Progenitor cell of endocrine pancreas (in vitro differentiated cells): Measurements from ENCODE around the gene PARG. TPM values are rescaled to one million over a fixed set of nuclear protein-coding genes. Genes with fewer than 3 reads are reported as not detected.
A peak's percentile ranks its signal among the peaks of the same experiment; 100 is the strongest.

Experiments used
- DNase-seq: peaks from one replicate; pipeline ENCODE4 v3.0.0; 2021; ENCODE audit warnings: low spot score; ENCODE audit not compliant: unreplicated experiment
- H3K27ac Mint-ChIP-seq: 2 replicates; pipeline ENCODE4 v1.8.0; 2021; ENCODE audit warnings: mild to moderate bottlenecking, moderate library complexity, mixed read lengths
- H3K27me3 Mint-ChIP-seq: 2 replicates; pipeline ENCODE4 v1.8.0; 2021; ENCODE audit warnings: mixed read lengths
- H3K36me3 Mint-ChIP-seq: 2 replicates; pipeline ENCODE4 v1.8.0; 2022; ENCODE audit warnings: mixed read lengths; ENCODE audit not compliant: insufficient read depth
- H3K4me1 Mint-ChIP-seq: 2 replicates; pipeline ENCODE4 v1.8.0; 2021; ENCODE audit warnings: low read depth, mixed read lengths
- H3K4me3 Mint-ChIP-seq: 2 replicates; pipeline ENCODE4 v1.8.0; 2021; ENCODE audit warnings: low read depth, mild to moderate bottlenecking, moderate library complexity, mixed read lengths
- H3K9me3 Mint-ChIP-seq: 2 replicates; pipeline ENCODE4 v1.8.0; 2021; ENCODE audit warnings: low read depth, mixed read lengths
- CTCF ChIP-seq: fragments of 200-600 bp; sonication (generic); IDR thresholded peaks from one replicate; pipeline ENCODE4 v1.5.0; 2021; ENCODE audit warnings: antibody characterized with exemption, mild to moderate bottlenecking; ENCODE audit not compliant: unreplicated experiment
- total RNA-seq: library from RNA; stranded (reverse); gene quantifications from 2 replicates; pipeline ENCODE4 v1.2.1, GENCODE V29; 2021

Gene PARG
- total RNA-seq, 1 donor from 2014 or later: 56.2 TPM

GRCh38 chr10:49830016-49830415 is 111.8 kb downstream of the PARG start:
- H3K27ac Mint-ChIP-seq: peak overlapping the region; percentile 34
- no peak for TF ChIP-seq CTCF
- peaks cover 14% of the 10 kb centered on the region for H3K36me3 Mint-ChIP-seq
- no peaks in the 10 kb centered on the region for H3K9me3 Mint-ChIP-seq
- no peak overlapping the region for H3K4me3 Mint-ChIP-seq
- no peak for DNase-seq
- H3K27me3 Mint-ChIP-seq: no peaks in the 10 kb centered on the region
- peaks cover 30% of the 10 kb centered on the region for H3K4me1 Mint-ChIP-seq

DNA sequence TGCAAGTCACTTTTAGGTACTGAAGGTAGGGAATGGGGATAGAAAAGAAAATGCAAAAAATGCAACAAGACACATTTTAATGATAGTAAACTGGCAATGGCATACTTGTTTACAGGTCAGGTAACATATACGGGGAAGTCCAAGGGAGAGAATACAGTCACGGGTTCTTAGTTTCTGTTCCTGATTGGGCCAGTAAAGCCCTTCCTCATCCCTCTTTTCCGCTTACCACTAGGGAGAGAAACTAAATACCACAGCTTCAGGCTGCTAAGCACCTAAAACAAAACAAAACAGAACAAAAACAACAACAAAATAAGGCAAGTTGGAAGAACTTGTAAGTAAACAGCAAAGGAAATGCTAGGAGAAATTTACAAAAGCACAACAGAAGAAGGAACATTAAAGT is 114.5 kb downstream of the PARG start:
- Mint-ChIP-seq H3K27ac (no peak overlapping the region), H3K27me3 (no peaks in the 10 kb centered on the region), H3K4me1 (peaks cover 21% of the 10 kb centered on the region), H3K9me3 (no peaks in the 10 kb centered on the region), H3K4me3 (no peak overlapping the region), H3K36me3 (peaks cover 17% of the 10 kb centered on the region)
- no peak for TF ChIP-seq CTCF
- DNase-seq: no peak

DNA sequence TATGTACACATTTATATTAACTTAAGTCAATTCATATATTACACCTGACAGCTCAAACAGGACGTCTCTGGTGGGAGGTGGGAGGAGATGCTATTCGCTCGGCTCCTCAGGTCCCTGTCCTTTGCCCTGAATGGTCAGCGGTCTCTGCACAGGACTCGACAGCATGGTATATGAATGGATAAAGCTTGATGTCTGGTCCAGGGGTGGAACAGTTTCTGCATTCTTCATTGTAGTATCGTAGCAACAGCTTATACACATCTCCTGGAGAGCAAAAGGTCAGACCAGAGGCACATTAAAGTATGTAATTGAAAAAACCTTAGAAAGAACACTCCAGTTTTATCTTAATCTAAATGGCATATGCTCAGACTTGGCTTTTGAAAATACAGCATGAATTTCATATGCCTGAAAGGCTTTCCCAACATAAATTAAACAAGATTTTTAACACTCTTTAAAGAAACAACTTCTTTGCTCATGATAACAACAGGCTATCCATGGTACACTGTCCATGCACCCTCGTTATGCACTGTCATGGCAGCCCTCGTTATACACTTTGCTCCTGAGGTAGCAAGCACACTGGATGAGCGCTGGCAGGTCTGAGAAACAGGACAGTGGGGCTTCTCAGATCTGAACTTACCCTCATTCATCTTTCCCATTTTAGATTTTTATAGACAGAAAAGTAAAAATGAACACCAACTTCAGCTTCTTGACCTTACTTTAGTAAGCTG is 122.4 kb downstream of the PARG start:
- H3K9me3 Mint-ChIP-seq: peaks cover 4% of the 10 kb centered on the region
- H3K27ac Mint-ChIP-seq: no peak overlapping the region
- no peaks in the 10 kb centered on the region for H3K27me3 Mint-ChIP-seq
- no peaks in the 10 kb centered on the region for H3K4me1 Mint-ChIP-seq
- no peak for TF ChIP-seq CTCF
- H3K4me3 Mint-ChIP-seq: no peak overlapping the region
- no peak for DNase-seq
- peaks cover 26% of the 10 kb centered on the region for H3K36me3 Mint-ChIP-seq

DNA sequence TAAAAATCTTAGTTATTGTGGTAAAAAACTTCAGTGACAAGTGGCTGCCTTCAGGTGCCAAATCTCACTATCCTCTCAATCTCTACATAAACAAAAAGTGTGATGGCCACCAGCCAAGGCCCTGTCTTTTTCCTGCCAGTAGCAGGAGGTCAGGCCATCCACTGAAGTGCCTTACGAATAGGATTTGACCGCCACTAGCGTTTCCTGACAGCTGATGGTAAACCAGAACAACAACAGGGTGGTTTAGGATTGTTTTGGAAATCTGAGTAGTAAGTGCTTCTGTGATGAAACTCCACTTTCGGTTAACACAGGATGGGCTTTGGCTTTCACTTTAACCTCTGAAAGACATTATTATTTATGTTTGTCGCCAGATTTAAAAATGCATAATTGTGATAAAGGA is 124.0 kb downstream of the PARG start:
- peaks cover 4% of the 10 kb centered on the region for H3K9me3 Mint-ChIP-seq
- no peaks in the 10 kb centered on the region for H3K4me1 Mint-ChIP-seq
- no peak overlapping the region for H3K27ac Mint-ChIP-seq
- no peak for DNase-seq
- peaks cover 29% of the 10 kb centered on the region for H3K36me3 Mint-ChIP-seq
- H3K4me3 Mint-ChIP-seq: no peak overlapping the region
- TF ChIP-seq CTCF: no peak
- H3K27me3 Mint-ChIP-seq: no peaks in the 10 kb centered on the region

GRCh38 chr10:49803988-49804387 is 137.8 kb downstream of the PARG start:
- Mint-ChIP-seq H3K27ac (no peak overlapping the region), H3K4me1 (no peaks in the 10 kb centered on the region), H3K27me3 (peaks cover 4% of the 10 kb centered on the region), H3K4me3 (no peak overlapping the region), H3K36me3 (peaks cover 3% of the 10 kb centered on the region), H3K9me3 (peaks cover 5% of the 10 kb centered on the region)
- no peak for TF ChIP-seq CTCF
- no peak for DNase-seq
